GM21825 (cell line): ENCODE data around the gene IKBKG.
"Not testable (repeated sequence)": the region's sequence is repeated elsewhere in the genome, so short reads cannot be mapped to it uniquely, and the experiment has no call there.

Experiments
- ATAC-seq: cut with Tn5 transposase; IDR thresholded peaks from one replicate; pipeline ENCODE4 v1.9.1; 2021; ENCODE audit warnings: mild to moderate bottlenecking, moderate library complexity; ENCODE audit not compliant: unreplicated experiment

Gene IKBKG

DNA sequence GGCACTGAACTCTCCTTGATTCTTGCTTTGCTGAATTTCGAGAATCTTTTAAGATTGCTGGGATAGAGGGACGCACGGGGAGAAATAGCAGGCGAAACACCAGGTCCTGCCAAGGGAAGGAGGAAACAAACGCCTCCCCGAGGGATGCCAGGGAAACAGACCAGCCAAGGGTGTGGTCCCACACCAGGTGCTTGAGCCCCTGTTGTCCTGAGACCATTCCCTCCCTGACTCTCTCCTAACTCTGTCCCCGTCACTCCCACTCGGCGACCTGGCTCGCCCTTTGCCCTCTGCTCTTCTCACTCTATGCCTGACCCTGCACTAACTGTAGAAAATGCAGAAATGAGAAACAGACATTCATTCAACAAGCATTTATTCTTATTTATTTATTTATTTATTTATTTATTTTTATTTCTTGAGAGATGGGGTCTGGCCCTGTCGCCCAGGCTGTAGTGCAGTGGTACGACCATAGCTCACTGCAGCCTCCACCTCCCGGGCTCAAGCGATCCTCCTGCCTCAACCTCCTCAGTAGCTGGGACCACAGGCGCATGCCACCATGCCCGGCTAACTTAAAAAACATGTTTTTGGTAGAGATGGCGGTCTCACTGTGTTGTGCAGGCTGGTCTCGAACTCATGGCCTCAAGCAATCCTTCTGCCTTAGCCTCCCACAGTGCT lies 55.5 kb downstream of the IKBKG start:
- no peak for ATAC-seq

DNA sequence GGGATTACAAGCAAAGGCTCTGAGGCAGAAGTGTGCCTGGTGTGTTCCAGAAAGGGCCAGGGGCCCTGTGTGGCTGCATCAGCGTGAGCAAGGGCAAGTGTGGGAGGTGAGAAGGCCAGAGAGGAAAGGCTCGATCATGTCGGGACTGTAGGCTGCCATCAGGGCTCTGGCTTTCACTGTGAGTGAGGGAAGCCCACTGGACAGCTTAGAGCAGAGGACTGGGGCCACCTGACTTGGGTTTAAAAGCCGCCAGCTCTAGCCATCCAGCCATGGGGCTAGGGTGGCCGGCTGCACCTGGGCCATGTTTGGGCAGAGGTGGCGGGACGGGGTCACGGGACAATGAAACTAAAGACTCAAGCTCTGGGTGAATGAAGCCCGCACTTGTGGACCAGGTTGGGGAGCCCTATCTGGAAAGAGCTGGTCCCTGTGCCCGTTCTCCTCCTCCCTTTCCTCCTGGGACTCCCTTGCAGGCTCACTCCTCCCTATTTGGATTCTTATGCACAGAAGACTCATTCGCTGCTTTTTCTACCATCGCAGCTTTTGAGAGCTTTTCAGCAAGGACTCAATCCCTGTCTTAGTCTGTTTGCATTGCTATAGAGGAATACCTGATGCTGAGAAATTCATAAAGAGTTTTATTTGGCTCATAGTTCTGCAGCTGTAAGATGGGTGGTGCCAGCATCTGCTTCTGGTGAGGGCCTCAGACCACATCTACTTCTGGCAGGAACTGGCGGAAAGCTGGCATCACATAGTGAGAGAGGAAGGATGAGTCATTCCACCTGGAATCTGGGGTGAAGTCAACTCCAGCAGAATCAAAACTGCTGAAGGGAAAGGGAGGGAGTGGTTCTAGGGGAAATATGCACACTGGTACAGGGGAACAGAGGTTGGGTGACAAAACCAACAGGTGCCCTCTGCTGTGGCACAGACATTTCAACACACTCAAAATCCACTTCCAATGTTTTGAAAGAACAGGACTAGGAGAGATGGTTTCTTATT lies 56.3 kb downstream of the IKBKG start:
- no peak for ATAC-seq

DNA sequence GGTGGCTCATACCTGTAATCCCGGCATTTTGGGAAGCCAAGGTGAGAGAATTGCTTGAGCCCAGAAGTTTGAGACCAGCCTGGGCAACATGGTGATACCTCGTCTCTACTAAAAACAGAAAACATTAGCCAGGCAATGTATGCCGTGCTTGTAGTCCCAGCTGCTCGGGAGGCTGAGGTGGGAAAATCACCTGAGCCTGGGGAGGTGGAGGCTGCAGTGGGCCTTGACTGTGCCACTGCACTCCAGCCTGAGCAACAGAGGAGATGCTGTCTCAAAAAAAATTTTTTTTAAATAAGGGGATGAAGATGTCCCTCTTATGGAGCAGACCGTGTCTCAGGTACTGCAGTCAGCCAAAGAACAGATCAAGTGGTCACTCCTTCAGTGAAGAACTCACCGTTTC lies 58.1 kb downstream of the IKBKG start:
- ATAC-seq = no peak

DNA sequence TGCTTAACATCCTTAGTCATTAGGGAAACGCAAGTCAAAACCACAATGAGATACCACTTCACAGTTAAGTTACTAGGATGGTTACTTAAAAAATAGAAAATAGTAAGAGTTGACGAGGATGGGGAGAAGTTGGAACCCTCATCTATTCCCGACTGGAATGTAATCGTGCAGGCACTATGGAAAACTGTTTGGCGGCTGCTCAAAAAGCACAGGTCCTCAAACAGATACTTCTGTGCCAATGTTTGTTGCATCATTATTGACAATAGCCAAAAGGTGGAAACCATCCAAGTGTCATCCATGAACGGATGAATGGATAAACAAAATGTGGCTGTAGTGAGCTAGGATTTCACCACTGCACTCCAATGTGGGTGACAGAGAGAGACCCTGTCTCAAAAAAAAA lies 60.0 kb downstream of the IKBKG start:
- no peak for ATAC-seq

DNA sequence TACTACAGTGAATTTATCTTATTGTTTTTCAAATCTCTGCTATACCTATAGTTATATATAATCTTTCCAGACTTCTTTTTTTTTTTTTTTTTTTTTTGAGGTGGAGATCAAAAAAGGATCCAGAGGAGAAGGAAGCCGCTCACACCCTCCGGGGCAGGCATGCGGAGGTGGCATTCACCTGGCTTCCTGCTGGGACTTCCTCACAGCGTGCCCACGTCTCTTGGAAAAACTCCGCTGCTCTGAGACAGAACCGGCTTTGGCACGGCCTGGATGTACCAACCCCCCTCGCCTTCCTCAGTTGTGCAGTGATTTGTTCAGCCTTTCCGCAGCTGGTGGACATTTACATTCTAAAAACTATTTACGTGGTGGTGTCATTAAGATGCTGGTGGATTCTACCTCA lies 60.6 kb downstream of the IKBKG start:
- ATAC-seq = not testable (repeated sequence)

DNA sequence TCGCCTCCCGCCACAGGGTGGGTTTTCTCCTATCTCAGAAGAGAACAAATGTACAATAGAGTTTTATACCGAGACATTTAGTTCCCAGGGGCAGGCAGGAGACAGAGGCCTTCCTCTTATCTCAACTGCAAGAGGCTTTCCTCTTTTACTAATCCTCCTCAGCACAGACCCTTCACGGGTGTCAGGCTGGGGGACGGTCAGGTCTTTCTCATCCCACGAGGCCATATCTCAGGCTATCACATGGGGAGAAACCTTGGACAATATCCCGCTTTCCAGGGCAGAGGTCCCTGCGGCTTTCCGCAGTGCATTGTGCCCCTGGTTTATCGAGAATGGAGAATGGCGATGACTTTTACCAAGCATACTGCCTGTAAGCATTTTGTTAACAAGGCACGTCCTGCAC lies 61.4 kb downstream of the IKBKG start:
- not testable (repeated sequence) for ATAC-seq

DNA sequence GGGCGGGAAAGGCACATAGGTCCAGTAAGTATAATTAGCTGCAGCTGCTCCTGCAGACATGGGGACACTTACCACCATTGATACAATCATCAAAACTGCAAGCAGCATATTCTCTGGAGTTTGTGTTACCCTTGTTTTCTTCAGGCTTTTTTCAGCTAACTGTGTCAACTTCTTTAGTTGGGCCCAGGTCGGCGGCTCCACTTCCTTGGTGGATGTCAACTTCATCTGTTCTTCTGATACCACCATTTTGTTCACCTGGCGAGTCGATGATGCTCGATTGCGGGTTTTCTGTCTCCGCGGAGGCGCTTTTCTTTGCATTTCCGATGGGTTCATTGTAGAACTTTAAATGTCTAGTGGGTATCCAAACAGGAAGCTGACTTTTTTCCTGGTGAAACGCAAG lies 63.7 kb downstream of the IKBKG start:
- ATAC-seq = not testable (repeated sequence)

DNA sequence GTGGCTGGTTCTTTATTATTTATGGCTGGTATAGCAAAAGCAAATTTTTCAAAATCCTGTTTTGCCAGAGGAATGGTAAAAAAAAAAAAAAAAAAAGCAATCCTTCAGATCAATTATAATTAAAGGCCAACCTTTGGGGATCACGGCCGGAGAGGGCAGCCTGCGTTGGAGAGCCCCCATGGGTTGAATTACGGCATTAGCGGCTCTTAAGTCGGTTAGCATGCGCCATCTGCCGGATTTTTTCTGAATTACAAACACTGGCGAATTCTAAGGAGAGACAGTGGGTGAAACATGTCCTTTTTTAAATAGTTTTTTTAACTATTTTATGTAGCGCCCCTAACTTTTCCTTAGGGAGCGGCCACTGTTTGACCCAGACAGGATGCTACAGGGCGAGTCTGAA lies 66.2 kb downstream of the IKBKG start:
- ATAC-seq = not testable (repeated sequence)
